Amniotic stem cell (primary cell): ENCODE measurements around the gene HKDC1.
"Not testable (repeated sequence)": the region's sequence is repeated elsewhere in the genome, so short reads cannot be mapped to it uniquely, and the experiment has no call there.

Source experiments
- DNase-seq: peaks from one replicate; lab custom pipeline; 2025; lab: John Stamatoyannopoulos, UW

HKDC1 gene

GRCh38 chr10:69278446-69278963, 58.4 kb downstream of the HKDC1 start, which contains the start of gene HK1:
HK1 (plus strand) TSS chr10:69278496.
- no peak for DNase-seq

- no peak for DNase-seq
Measured at GRCh38 chr10:69279110-69279509, 59.0 kb downstream of the HKDC1 start.

GRCh38 chr10:69281507-69282413, 61.6 kb downstream of the HKDC1 start:
- no peak for DNase-seq

GRCh38 chr10:69284402-69284801, 64.3 kb downstream of the HKDC1 start:
- not testable (repeated sequence) for DNase-seq

GRCh38 chr10:69285699-69286098, 65.6 kb downstream of the HKDC1 start:
- no peak for DNase-seq

GRCh38 chr10:69287181-69287580, 67.0 kb downstream of the HKDC1 start:
- no peak for DNase-seq

GRCh38 chr10:69290993-69291392, 70.9 kb downstream of the HKDC1 start:
- no peak for DNase-seq

GRCh38 chr10:69292459-69292858, 72.3 kb downstream of the HKDC1 start:
- no peak for DNase-seq

- DNase-seq = no peak
Measured at GRCh38 chr10:69295027-69295636, 75.0 kb downstream of the HKDC1 start.

GRCh38 chr10:69303632-69304051, 83.5 kb downstream of the HKDC1 start:
- no peak for DNase-seq

GRCh38 chr10:69306421-69306820, 86.3 kb downstream of the HKDC1 start:
- DNase-seq = no peak

- DNase-seq = no peak
Measured at GRCh38 chr10:69307434-69307833, 87.3 kb downstream of the HKDC1 start.

- DNase-seq = not testable (repeated sequence)
Measured at GRCh38 chr10:69308304-69308703, 88.2 kb downstream of the HKDC1 start.

- no peak for DNase-seq
Measured at GRCh38 chr10:69311309-69311708, 91.2 kb downstream of the HKDC1 start.

GRCh38 chr10:69312528-69312927, 92.4 kb downstream of the HKDC1 start:
- no peak for DNase-seq

- no peak for DNase-seq
Measured at GRCh38 chr10:69315100-69315542, 95.0 kb downstream of the HKDC1 start.

GRCh38 chr10:69315610-69316312, 95.6 kb downstream of the HKDC1 start:
- DNase-seq = no peak

- DNase-seq = no peak
Measured at GRCh38 chr10:69316313-69317059, 96.4 kb downstream of the HKDC1 start.
